Left lobe of liver (tissue), 2 donors: ENCODE data around the gene TEX264. TPM values are rescaled to one million over a fixed set of nuclear protein-coding genes. Genes with fewer than 3 reads are reported as not detected.

ENCODE experiments used
- ATAC-seq: fragments of 200-7000 bp; cut with Tn5 transposase; one replicate; pipeline ENCODE4 v1.9.1; 2020; ENCODE audit warnings: mild to moderate bottlenecking, moderate library complexity
- DNase-seq: peaks from one replicate; pipeline ENCODE4 v3.0.0-alpha.2; 2020; ENCODE audit warnings: low spot score
- total RNA-seq: library from RNA; stranded (reverse); gene quantifications from one replicate; pipeline ENCODE4 v1.2.1, GENCODE V29; 2021
- donor health status: DM: no; HTN: no; CAD: no; lungs with moderate emphysema.
- donor health status: DM: no; HTN: yes; CAD: no.

The TEX264 gene
- total RNA-seq, 1 donor from 2014 or later, result 39.2 TPM

GRCh38 chr3:51673802-51674654 lies 3.0 kb downstream of the TEX264 start:
- ATAC-seq (no peak), DNase-seq (no peak)

- ATAC-seq, result no peak
- DNase-seq, result no peak
These were observed 4.2 kb downstream of the TEX264 start for GRCh38 chr3:51675201-51675611.

GRCh38 chr3:51676102-51676640 lies 5.1 kb downstream of the TEX264 start:
- ATAC-seq (no peak), DNase-seq (no peak)

- no peak for ATAC-seq
- no peak for DNase-seq
These were observed 6.3 kb downstream of the TEX264 start for GRCh38 chr3:51677358-51677757.

GRCh38 chr3:51678186-51678585 lies 7.1 kb downstream of the TEX264 start:
- no peak for DNase-seq
- no peak for ATAC-seq

- DNase-seq, result no peak
- no peak for ATAC-seq
These were observed 7.6 kb downstream of the TEX264 start for GRCh38 chr3:51678641-51679040.

- DNase-seq, result no peak
- no peak for ATAC-seq
These were observed 8.3 kb downstream of the TEX264 start for GRCh38 chr3:51679318-51679717.

GRCh38 chr3:51679777-51680176 lies 8.7 kb downstream of the TEX264 start:
- DNase-seq, result no peak
- ATAC-seq, result no peak

GRCh38 chr3:51680196-51680595 lies 9.1 kb downstream of the TEX264 start:
- DNase-seq (no peak), ATAC-seq (no peak)

- no peak for ATAC-seq
- DNase-seq, result no peak
These were observed 9.7 kb downstream of the TEX264 start for GRCh38 chr3:51680663-51681230.

- no peak for DNase-seq
- peak; percentile 24 for ATAC-seq
These were observed 10.4 kb downstream of the TEX264 start for GRCh38 chr3:51681453-51681852.

- ATAC-seq, result peak; percentile 98
- peak; percentile 75 for DNase-seq
These were observed 11.0 kb downstream of the TEX264 start for GRCh38 chr3:51682079-51682478.

GRCh38 chr3:51682526-51682925 lies 11.5 kb downstream of the TEX264 start:
- DNase-seq (no peak), ATAC-seq (no peak)

GRCh38 chr3:51683566-51683965 lies 12.5 kb downstream of the TEX264 start:
- DNase-seq, result no peak

GRCh38 chr3:51684971-51685751 lies 14.1 kb downstream of the TEX264 start:
- ATAC-seq, result no peak
- no peak for DNase-seq

More at GRCh38 chr3:51683566-51683965, 12.5 kb downstream of the TEX264 start:
- no peak for ATAC-seq

- no peak for DNase-seq
These were observed 15.0 kb downstream of the TEX264 start for GRCh38 chr3:51686056-51686455.

GRCh38 chr3:51686512-51687215 lies 15.6 kb downstream of the TEX264 start:
- DNase-seq, result no peak

More at GRCh38 chr3:51686056-51686455, 15.0 kb downstream of the TEX264 start:
- no peak for ATAC-seq

GRCh38 chr3:51687431-51688205 lies 16.6 kb downstream of the TEX264 start:
- ATAC-seq (no peak), DNase-seq (no peak)

More at GRCh38 chr3:51686512-51687215, 15.6 kb downstream of the TEX264 start:
- ATAC-seq, result peak; percentile 9

- no peak for ATAC-seq
- no peak for DNase-seq
These were observed 17.2 kb downstream of the TEX264 start for GRCh38 chr3:51688206-51688600.

- ATAC-seq, result no peak
- no peak for DNase-seq
These were observed 20.0 kb downstream of the TEX264 start for GRCh38 chr3:51691021-51691420.
